Measurements from ENCODE around the gene CKB.

GRCh38 chr14:103501921-103502669 is 20.5 kb downstream of the CKB start:
- TF ChIP-seq CTCF (IDR thresholded peaks at IDR 0.05; ENCODE audit: low read depth, low read length, missing input control): no peak
- no peak for TF ChIP-seq EGR1 (IDR thresholded peaks at IDR 0.05; ENCODE audit: low read depth in 2 of 2)

Measured in liver (tissue), 3 donors.